HEK293 (cell line): ENCODE results near the gene TACC2.

Source experiments
- CTCF ChIP-seq: fragments of 450-650 bp; formaldehyde crosslinking; IDR thresholded peaks from 2 replicates; pipeline ENCODE4 v1.5.1; 2016; ENCODE audit warnings: missing biosample characterization, missing genetic modification characterization
- GLI4 ChIP-seq: fragments of 450-650 bp; formaldehyde crosslinking; IDR thresholded peaks from 2 replicates; pipeline ENCODE4 v1.5.1; 2016; ENCODE audit warnings: missing biosample characterization, missing genetic modification characterization
- PBX3 ChIP-seq: sonication (generic); formaldehyde crosslinking; IDR thresholded peaks from 2 replicates; pipeline ENCODE4 v1.8.1; 2022; ENCODE audit warnings: mild to moderate bottlenecking, moderate library complexity, missing genetic modification reagents
- SETDB1 ChIP-seq: IDR thresholded peaks from one replicate; pipeline ENCODE4 v1.6.1; 2017; ENCODE audit warnings: mild to moderate bottlenecking, low read length, moderate library complexity, mixed read lengths; ENCODE audit not compliant: insufficient read length
- ZBTB10 ChIP-seq: fragments of 450-650 bp; formaldehyde crosslinking; IDR thresholded peaks from 2 replicates; pipeline ENCODE4 v1.5.1; 2016; ENCODE audit warnings: missing biosample characterization, missing genetic modification characterization
- ZBTB8A ChIP-seq: fragments of 450-650 bp; formaldehyde crosslinking; IDR thresholded peaks from 2 replicates; pipeline ENCODE4 v1.5.1; 2016; ENCODE audit warnings: missing biosample characterization, missing genetic modification characterization
- ZNF18 ChIP-seq: fragments of 450-650 bp; formaldehyde crosslinking; IDR thresholded peaks from 2 replicates; pipeline ENCODE4 v1.5.1; 2016; ENCODE audit warnings: missing biosample characterization, missing genetic modification characterization
- ZNF24 ChIP-seq: fragments of 450-650 bp; formaldehyde crosslinking; IDR thresholded peaks from 2 replicates; pipeline ENCODE4 v1.5.1; 2016; ENCODE audit warnings: missing biosample characterization, missing genetic modification characterization
- ZNF280C ChIP-seq: fragments of 450-650 bp; formaldehyde crosslinking; IDR thresholded peaks from 2 replicates; pipeline ENCODE4 v1.5.1; 2016; ENCODE audit warnings: missing biosample characterization, missing genetic modification characterization
- ZNF311 ChIP-seq: fragments of 450-650 bp; formaldehyde crosslinking; IDR thresholded peaks from 2 replicates; pipeline ENCODE4 v1.5.1; 2017; ENCODE audit warnings: missing biosample characterization, missing genetic modification characterization, borderline replicate concordance
- ZNF521 ChIP-seq: fragments of 450-650 bp; formaldehyde crosslinking; IDR thresholded peaks from 2 replicates; pipeline ENCODE4 v1.5.1; 2017; ENCODE audit warnings: missing biosample characterization, mild to moderate bottlenecking, missing genetic modification characterization
- ZNF629 ChIP-seq: fragments of 450-650 bp; formaldehyde crosslinking; IDR thresholded peaks from 2 replicates; pipeline ENCODE4 v1.5.1; 2017; ENCODE audit warnings: missing biosample characterization, missing genetic modification characterization
- ZNF747 ChIP-seq: fragments of 450-650 bp; formaldehyde crosslinking; IDR thresholded peaks from 2 replicates; pipeline ENCODE4 v1.5.1; 2016; ENCODE audit warnings: missing biosample characterization, missing genetic modification characterization

GRCh38 chr10:121941532-121941931 is 47.4 kb upstream of the TACC2 start:
- TF ChIP-seq ZBTB8A (tag by site-specific recombination) (no peak), CTCF (tag by site-specific recombination) (no peak), ZNF311 (tag by site-specific recombination) (no peak), ZNF521 (tag by site-specific recombination) (no peak), ZNF18 (no peak), PBX3 (CRISPR knock-in tag) (no peak), ZNF629 (tag by site-specific recombination) (no peak), SETDB1 (no peak), ZNF24 (tag by site-specific recombination) (no peak), GLI4 (tag by site-specific recombination) (no peak), ZNF747 (no peak), ZBTB10 (tag by site-specific recombination) (no peak), ZNF280C (tag by site-specific recombination) (no peak)
